SJSA1 (cell line): Measurements from ENCODE around the gene ADGRD1. TPM values are rescaled to one million over a fixed set of nuclear protein-coding genes. Genes with fewer than 3 reads are reported as not detected.

Experiments
- DNase-seq, 2 experiments: peaks; one replicate each; pipeline ENCODE4 v3.0.0-alpha.2; 2015 to 2020; ENCODE audit warnings: low spot score in 2 of 2, low read depth in 1 of 2
- H3K27ac ChIP-seq: fragments of 250-450 bp; sonication (Bioruptor Pico); 2 replicates; pipeline ENCODE4 v1.5.1; 2020; ENCODE audit warnings: mild to moderate bottlenecking, moderate library complexity
- H3K27me3 ChIP-seq: fragments of 250-450 bp; sonication (Bioruptor Pico); replicated peaks from 2 replicates; pipeline ENCODE4 v1.5.1; 2020; ENCODE audit warnings: mild to moderate bottlenecking, moderate library complexity
- H3K36me3 ChIP-seq: fragments of 250-450 bp; sonication (Bioruptor Pico); 2 replicates; pipeline ENCODE4 v1.5.1; 2020; ENCODE audit warnings: mild to moderate bottlenecking
- H3K4me1 ChIP-seq: fragments of 250-450 bp; sonication (Bioruptor Pico); replicated peaks from 2 replicates; pipeline ENCODE4 v1.6.1; 2021; ENCODE audit warnings: mild to moderate bottlenecking
- H3K4me3 ChIP-seq: fragments of 250-450 bp; sonication (Bioruptor Pico); 2 replicates; pipeline ENCODE4 v1.5.1; 2020; ENCODE audit warnings: mild to moderate bottlenecking
- H3K9me3 ChIP-seq: fragments of 250-450 bp; sonication (Bioruptor Pico); replicated peaks from 2 replicates; pipeline ENCODE4 v1.5.1; 2020; ENCODE audit warnings: mild to moderate bottlenecking
- total RNA-seq: library from RNA; depleted of rRNA; stranded (reverse); fragments of >200 nt; shearing (Covaris generic); gene quantifications from 2 replicates; pipeline ENCODE4 v1.2.3, GENCODE V29; 2014

ADGRD1 gene
- total RNA-seq, 1 experiment from 2014 or later, result 1.0 TPM

DNA sequence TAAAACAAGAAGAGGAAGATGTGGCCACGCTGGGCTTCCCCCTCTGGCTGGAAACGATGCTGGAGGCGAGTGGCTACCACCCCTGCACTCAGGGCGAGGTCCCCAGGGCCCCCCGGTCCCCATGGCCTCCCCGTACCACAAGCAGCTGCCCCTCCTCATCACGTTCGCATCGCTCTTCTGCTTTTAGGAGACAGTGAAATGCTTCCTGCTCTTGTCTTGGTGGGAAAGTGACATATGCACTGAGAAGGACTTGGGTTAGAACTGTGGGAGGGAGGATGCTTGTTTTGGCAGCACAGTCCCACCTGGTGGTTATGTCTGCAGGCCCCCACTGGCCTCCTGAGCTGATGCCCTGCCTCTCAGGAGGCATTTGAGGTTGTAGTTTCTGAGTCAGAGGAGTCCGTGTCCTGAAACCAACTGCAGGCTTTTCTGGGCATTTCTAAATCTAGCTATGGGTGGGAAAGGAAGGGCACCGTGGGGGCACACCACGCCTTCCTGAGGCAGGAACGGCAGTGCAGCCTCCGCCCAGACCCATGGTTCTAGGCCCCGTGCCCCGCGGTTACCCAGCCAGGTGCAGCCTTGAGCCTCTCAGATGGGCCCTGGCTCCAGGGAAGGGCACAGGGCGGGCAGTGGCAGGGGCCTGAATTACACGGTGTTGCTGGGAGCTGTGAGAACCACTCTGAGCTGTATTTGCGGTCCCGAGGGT lies 139.3 kb downstream of the ADGRD1 start:
- H3K36me3 ChIP-seq, result no peaks in the 10 kb centered on the region
- no peaks in the 10 kb centered on the region for H3K27me3 ChIP-seq
- no peaks in the 10 kb centered on the region for H3K9me3 ChIP-seq
- H3K4me3 ChIP-seq, result no peak overlapping the region
- DNase-seq, result no peak
- no peak overlapping the region for H3K27ac ChIP-seq
- no peaks in the 10 kb centered on the region for H3K4me1 ChIP-seq

- DNase-seq, result no peak
- Histone ChIP-seq H3K36me3 (no peaks in the 10 kb centered on the region), H3K4me1 (no peaks in the 10 kb centered on the region), H3K27me3 (no peaks in the 10 kb centered on the region), H3K4me3 (no peak overlapping the region), H3K27ac (no peak overlapping the region), H3K9me3 (no peaks in the 10 kb centered on the region)
Measured at GRCh38 chr12:131093604-131093955, 139.9 kb downstream of the ADGRD1 start.

DNA sequence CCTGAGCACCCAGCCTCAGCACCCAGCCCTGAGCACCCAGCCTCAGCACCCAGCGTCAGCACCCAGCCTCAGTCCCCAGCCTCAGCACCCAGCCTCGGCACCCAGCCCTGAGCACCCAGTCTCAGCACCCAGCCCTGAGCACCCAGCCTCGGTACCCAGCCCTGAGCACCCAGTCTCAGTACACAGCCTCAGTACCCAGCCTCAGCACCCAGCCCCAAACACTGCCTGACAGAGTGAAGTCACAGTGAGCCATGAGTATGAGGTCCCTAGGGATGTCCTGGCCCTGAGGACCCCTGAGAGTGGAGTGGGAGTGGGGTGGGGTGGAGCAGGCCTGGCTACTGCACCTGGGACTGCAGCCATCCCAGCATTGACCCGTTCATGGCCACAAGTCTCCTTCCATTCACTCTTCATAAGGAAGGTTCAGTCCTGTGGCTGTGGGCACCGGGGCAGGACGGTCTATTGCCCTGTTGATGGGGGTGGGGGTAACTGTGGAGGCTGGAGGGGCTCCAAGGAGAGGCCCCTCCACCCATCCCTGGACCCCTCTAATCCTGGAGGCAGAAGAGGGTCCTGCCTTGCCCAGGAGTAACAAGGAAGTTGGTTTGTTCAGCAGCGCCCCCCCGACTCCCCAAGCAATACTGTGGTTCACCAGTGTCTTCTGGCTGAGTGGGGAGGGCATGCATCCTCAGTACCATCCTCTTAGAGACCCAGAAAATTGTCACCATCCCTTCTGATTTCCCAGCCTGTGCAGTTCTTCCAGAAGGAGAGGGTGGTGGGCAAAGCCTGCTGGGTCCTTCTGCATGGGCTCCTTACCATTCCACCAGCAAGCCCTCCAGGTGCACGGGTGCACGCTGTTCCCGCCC lies 140.5 kb downstream of the ADGRD1 start:
- Histone ChIP-seq H3K27ac (no peak overlapping the region), H3K36me3 (no peaks in the 10 kb centered on the region), H3K4me3 (no peak overlapping the region), H3K9me3 (no peaks in the 10 kb centered on the region), H3K27me3 (no peaks in the 10 kb centered on the region), H3K4me1 (no peaks in the 10 kb centered on the region)
- DNase-seq, result no peak

DNA sequence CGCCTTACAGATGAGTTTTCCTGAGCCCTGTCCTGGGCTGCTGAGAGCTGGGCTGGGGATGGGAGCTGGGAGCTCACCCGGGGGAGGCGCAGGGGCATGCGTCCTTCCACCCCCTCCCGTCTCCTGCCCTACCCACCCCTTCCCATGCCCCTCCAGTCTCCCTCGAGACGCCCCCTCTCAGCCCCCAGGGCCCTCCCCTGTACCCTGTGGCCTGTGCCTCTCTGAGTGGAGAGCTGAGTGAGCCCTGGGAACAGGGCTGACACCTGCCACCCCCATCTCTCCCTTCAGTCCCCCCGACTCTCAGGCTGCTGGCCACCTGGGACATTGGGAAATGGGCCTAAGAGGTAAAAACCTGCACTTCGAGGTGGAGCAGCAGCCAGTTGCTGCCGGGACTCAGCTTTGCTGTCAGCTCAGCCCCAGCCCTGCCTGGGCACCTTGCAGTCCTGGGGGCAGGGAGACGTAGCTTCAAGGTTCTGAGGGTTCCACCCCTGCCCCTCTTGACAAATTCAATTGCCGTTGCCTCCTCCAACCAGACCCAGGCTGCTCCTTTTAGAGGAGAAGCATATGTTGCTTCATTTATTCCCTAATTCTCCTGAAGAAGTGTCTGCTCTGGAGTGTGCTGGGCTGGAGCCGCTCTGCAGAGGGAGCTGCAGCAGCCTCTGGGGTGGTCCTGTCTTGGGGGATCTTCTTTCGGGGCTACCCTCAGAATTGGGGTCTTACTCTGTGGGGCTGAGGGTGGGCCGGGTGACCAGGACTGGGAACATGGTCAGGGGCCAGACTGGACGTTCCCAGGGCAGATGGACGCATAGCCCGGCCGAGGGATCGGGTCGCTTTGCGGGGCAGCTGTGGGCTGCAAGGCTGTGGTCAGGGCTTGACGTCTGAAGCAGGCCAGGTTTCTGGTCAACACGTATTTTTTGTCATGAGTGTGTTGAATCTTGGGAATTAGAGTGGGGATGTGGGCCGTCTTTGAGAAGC lies 141.4 kb downstream of the ADGRD1 start:
- no peaks in the 10 kb centered on the region for H3K9me3 ChIP-seq

DNA sequence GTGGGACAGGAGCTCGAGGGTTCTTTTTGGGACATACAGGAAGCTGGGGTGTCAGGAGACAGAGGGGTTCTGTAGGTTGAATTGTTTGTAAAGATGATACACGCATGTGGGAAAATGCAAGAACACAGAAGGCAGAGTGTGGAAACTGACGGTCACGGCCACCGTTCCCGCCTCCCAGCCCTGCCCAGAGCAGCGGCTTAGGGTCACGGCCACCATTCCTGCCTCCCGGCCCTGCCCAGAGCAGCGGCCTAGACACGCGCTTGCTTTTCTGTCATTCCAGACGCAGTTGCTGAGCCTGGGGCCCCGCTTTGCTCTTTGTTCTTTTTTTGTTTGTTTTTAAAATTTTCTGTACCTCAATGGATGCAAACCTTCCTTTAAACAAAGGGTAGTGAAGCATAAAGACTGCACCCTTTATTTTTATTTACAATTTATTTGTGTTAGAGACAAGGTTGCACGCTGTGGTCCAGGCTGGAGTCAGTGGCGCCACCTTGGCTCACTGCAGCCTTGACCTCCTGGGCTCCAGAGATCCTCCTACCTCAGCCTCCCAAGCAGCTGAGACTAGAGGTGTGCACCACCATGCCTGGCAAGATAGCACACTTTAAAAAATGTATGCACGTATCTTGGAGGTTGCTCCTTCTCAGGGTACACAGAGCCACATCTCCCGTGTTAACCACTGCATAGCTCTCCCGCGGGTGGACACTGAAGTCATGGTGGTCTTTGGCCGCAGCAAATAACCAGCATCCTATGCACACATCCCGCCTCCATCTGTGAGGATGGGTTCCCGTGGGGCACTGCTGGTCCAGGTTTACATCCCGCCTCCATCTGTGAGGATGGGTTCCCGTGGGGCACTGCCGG lies 142.3 kb downstream of the ADGRD1 start:
- no peak overlapping the region for H3K4me3 ChIP-seq
- no peaks in the 10 kb centered on the region for H3K27me3 ChIP-seq
- no peaks in the 10 kb centered on the region for H3K36me3 ChIP-seq
- H3K4me1 ChIP-seq, result no peaks in the 10 kb centered on the region
- no peak overlapping the region for H3K27ac ChIP-seq
- no peaks in the 10 kb centered on the region for H3K9me3 ChIP-seq
- DNase-seq, result no peak

More for the DNA sequence above, 141.4 kb downstream of the ADGRD1 start:
- H3K36me3 ChIP-seq, result no peaks in the 10 kb centered on the region
- no peak for DNase-seq
- H3K4me1 ChIP-seq, result no peaks in the 10 kb centered on the region
- H3K4me3 ChIP-seq, result no peak overlapping the region
- H3K27ac ChIP-seq, result no peak overlapping the region
- H3K27me3 ChIP-seq, result no peaks in the 10 kb centered on the region

- H3K36me3 ChIP-seq, result no peaks in the 10 kb centered on the region
- H3K27ac ChIP-seq, result no peak overlapping the region
- no peak overlapping the region for H3K4me3 ChIP-seq
- no peaks in the 10 kb centered on the region for H3K9me3 ChIP-seq
- H3K4me1 ChIP-seq, result no peaks in the 10 kb centered on the region
- no peak for DNase-seq
- no peaks in the 10 kb centered on the region for H3K27me3 ChIP-seq
Measured at GRCh38 chr12:131096681-131097181, 143.0 kb downstream of the ADGRD1 start.

DNA sequence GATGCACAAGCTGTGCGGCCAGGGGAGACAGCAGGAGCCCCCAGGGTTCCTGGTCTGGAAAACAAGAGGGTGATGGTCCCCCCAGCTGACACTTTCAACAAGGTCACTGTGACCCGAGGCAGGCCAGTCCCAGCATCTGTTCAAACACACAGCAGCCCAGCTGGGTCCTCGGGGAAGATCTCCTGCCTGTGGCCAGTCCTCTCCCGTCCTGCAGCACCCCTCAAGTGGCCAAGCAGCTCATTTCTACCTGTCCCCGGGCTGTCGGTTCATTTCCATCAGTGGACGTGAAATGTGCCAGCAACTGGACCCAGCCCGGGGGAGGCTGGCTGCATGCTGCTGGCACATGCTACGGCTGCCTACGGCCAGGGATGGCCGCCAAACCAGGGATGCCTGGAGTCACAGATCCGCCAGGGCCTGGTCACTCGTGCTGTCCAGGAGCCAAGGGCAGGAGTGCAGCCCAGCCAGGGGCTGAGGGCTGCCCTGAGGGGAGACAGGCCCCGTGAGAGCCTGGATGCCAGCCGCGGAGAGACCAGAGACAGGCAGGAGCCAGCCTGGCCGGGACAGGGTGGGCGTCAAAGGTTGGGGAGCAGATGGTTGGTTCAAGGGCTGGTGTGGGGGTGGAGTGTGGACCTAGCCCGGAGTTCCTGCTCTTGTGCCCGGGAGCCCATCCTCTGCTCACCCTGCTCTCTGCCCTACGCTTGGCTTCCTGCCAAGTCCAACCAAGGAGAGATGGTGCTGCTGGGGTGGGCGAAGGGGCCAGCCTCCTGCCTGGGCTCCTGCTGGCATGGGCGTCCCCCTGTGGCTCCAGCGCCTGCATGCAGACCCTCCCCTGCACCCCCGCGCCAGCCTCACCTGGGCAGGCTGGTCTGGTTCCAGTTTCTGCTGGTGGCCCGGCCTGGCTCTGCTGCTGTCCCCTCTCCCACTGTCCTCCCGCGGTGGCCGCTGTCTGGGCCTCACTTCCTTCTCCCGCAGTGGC lies 143.8 kb downstream of the ADGRD1 start:
- Histone ChIP-seq H3K9me3 (no peaks in the 10 kb centered on the region), H3K4me1 (no peaks in the 10 kb centered on the region), H3K27me3 (no peaks in the 10 kb centered on the region), H3K36me3 (no peaks in the 10 kb centered on the region), H3K4me3 (no peak overlapping the region), H3K27ac (no peak overlapping the region)
- no peak for DNase-seq

- Histone ChIP-seq H3K27ac (no peak overlapping the region), H3K4me3 (no peak overlapping the region), H3K36me3 (no peaks in the 10 kb centered on the region), H3K4me1 (no peaks in the 10 kb centered on the region), H3K27me3 (no peaks in the 10 kb centered on the region), H3K9me3 (no peaks in the 10 kb centered on the region)
- DNase-seq, result no peak
Measured at GRCh38 chr12:131098178-131098981, 144.7 kb downstream of the ADGRD1 start.

DNA sequence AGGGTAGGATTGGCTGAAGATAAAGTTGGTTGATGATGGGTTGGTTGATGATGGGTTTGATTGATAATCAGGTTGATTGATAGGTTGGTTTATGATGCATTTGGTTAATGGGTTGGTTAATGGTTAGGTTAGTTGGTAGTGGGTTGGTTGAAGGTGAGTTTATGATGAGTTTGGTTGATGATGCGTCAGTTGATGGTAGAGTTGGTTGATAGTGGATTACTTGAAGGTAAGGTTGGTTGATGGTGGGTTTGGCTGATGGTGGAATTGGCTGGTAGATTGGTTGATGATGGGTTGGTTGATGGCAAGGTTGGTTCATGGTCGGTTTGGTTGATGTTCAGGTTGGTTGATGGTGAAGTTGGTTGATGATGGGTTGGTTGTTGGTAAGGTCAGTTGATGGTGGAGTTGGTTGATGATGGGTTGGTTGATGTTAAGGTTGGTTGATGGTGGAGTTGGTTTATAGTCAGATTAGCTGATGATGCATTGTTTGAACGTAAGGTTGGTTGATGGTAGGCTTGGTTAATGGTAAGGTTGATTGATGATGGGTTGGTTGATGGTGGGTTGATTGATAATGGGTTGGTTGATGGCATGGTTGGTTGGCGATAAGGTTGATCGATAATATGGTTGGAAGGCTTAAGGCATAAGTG lies 146.4 kb downstream of the ADGRD1 start:
- Histone ChIP-seq H3K36me3 (no peaks in the 10 kb centered on the region), H3K4me1 (peaks cover 5% of the 10 kb centered on the region), H3K27me3 (no peaks in the 10 kb centered on the region), H3K4me3 (no peak overlapping the region), H3K9me3 (no peaks in the 10 kb centered on the region), H3K27ac (no peak overlapping the region)
- no peak for DNase-seq

DNA sequence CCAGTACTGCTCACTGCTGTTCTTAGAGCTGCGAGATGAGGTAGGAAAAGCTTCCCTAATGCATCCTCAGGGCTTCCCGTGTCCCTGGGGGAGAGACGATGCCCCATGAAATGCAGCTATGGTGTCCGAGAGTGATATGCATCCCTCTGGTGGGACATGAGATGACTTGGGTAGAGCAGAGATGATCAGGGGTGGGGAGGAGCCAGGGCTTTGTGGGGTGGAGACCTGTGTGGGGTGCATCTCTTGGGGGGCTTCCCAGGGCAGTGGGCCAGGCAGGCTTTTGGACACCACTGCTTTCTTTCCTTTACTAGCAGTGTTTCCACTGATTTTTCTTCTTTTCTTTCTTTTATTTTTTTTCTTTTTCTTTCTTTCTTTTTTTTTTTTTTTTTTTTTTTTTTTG lies 147.3 kb downstream of the ADGRD1 start:
- Histone ChIP-seq H3K9me3 (no peaks in the 10 kb centered on the region), H3K27ac (no peak overlapping the region), H3K4me3 (no peak overlapping the region)

More for the DNA sequence above, 147.3 kb downstream of the ADGRD1 start:
- Histone ChIP-seq H3K4me1 (peaks cover 7% of the 10 kb centered on the region), H3K36me3 (no peaks in the 10 kb centered on the region), H3K27me3 (no peaks in the 10 kb centered on the region)
- no peak for DNase-seq
